B cell (primary cell): ENCODE results near the gene XIAP. TPM values are rescaled to one million over a fixed set of nuclear protein-coding genes. Genes with fewer than 3 reads are reported as not detected.
A peak's percentile ranks its signal among the peaks of the same experiment; 100 is the strongest.
"Not testable (repeated sequence)": the region's sequence is repeated elsewhere in the genome, so short reads cannot be mapped to it uniquely, and the experiment has no call there.

ENCODE experiments used
- ATAC-seq: fragments of 200-7000 bp; cut with Tn5 transposase; one replicate; pipeline ENCODE4 v1.10.0; 2021; ENCODE audit warnings: low read depth, mild to moderate bottlenecking, moderate number of reproducible peaks, moderate library complexity
- CTCF ChIA-PET: fragments of 350-600 bp; sonication (Branson Sonifier 250); formaldehyde crosslinking; loops from one replicate; lab custom pipeline; 2021; ENCODE audit warnings: antibody characterized with exemption, inconsistent platforms; lab: Charles Lee
- POLR2A ChIA-PET: fragments of 350-600 bp; sonication (Branson Sonifier 250); formaldehyde crosslinking; loops from one replicate; lab custom pipeline; 2021; ENCODE audit warnings: antibody characterized with exemption; lab: Charles Lee
- DNase-seq: peaks from one replicate; pipeline ENCODE4 v3.0.0; 2013
- H2AFZ ChIP-seq: 2 replicates; pipeline ENCODE4 v1.6.1; 2012; ENCODE audit warnings: mild to moderate bottlenecking, low read depth, low read length; ENCODE audit not compliant: insufficient read depth, poor library complexity, severe bottlenecking
- H3K27ac ChIP-seq, 2 donors: 1 replicate in 1 of 2; 2 replicates in 1 of 2; pipeline ENCODE4 v1.5.1; 2012 to 2013; ENCODE audit warnings: low read length in 2 of 2, mild to moderate bottlenecking in 2 of 2, moderate library complexity in 1 of 2
- H3K27me3 ChIP-seq, 4 experiments: fragments of 200-600 bp in 1 of 4; sonication (generic) in 1 of 4; replicated peaks in 1 of 4; 1 replicate in 2 of 4; 2 replicates in 2 of 4; pipeline versions ENCODE4 v1.6.1 to v1.7.0; 2013 to 2016; ENCODE audit warnings: low read length in 3 of 4, mild to moderate bottlenecking in 2 of 4, mixed read lengths in 1 of 4, moderate library complexity in 1 of 4; ENCODE audit not compliant: insufficient read depth in 4 of 4, control insufficient read depth in 3 of 4; ENCODE audit errors: control extremely low read depth in 1 of 4
- H3K36me3 ChIP-seq, 2 experiments: replicated peaks in 1 of 2; 1 replicate in 1 of 2; 2 replicates in 1 of 2; pipeline versions ENCODE4 v1.6.1 to v1.7.1; 2013; ENCODE audit warnings: low read length in 1 of 2; ENCODE audit not compliant: insufficient read depth in 2 of 2, control insufficient read depth in 1 of 2; ENCODE audit errors: control extremely low read depth in 1 of 2, extremely low read depth in 1 of 2
- H3K4me1 ChIP-seq, 2 donors: fragments of 200-600 bp in 1 of 2; sonication (generic) in 1 of 2; 1 replicate in 1 of 2; 2 replicates in 1 of 2; pipeline versions ENCODE4 v1.5.1 to v1.6.1; 2013 to 2017; ENCODE audit warnings: low read length in 2 of 2; ENCODE audit not compliant: control insufficient read depth in 2 of 2, insufficient read depth in 2 of 2
- H3K4me2 ChIP-seq: replicated peaks from 2 replicates; pipeline ENCODE3; 2012; ENCODE audit warnings: mild to moderate bottlenecking, low read depth, low read length; ENCODE audit not compliant: poor library complexity, severe bottlenecking
- H3K4me3 ChIP-seq, 5 experiments: fragments of 200-600 bp in 1 of 5; sonication (generic) in 1 of 5; 1 replicate in 3 of 5; 2 replicates in 2 of 5; pipeline versions ENCODE4 v1.5.1 to v1.7.0; 2011 to 2016; ENCODE audit warnings: low read length in 4 of 5, mild to moderate bottlenecking in 4 of 5, low read depth in 2 of 5, control low read depth in 1 of 5, moderate library complexity in 1 of 5; ENCODE audit not compliant: insufficient read depth in 1 of 5; ENCODE audit errors: control extremely low read depth in 1 of 5, extremely low read depth in 1 of 5
- H3K79me2 ChIP-seq: fragments of 200-600 bp; sonication (generic); one replicate; pipeline ENCODE4 v1.6.0; 2016; ENCODE audit warnings: low read length; ENCODE audit not compliant: control insufficient read depth, insufficient read depth
- H3K9ac ChIP-seq: fragments of 200-600 bp; sonication (generic); 2 replicates; pipeline ENCODE4 v1.6.1; 2017; ENCODE audit warnings: mild to moderate bottlenecking, low read length, moderate library complexity
- H3K9me3 ChIP-seq, 3 donors: one replicate each; pipeline versions ENCODE4 v1.6.1 to v1.7.1; 2013; ENCODE audit warnings: low read length in 2 of 3; ENCODE audit not compliant: control insufficient read depth in 2 of 3, insufficient read depth in 1 of 3; ENCODE audit errors: control extremely low read depth in 1 of 3
- H4K20me1 ChIP-seq: 2 replicates; pipeline ENCODE4 v1.6.0; 2012; ENCODE audit warnings: mild to moderate bottlenecking, low read length; ENCODE audit not compliant: insufficient read depth, control insufficient read depth, poor library complexity, severe bottlenecking
- H3K27ac Mint-ChIP-seq: one replicate; pipeline ENCODE4 v1.8.0; 2021; ENCODE audit warnings: mixed read lengths
- H3K27me3 Mint-ChIP-seq: one replicate; pipeline ENCODE4 v1.8.0; 2021; ENCODE audit warnings: mixed read lengths
- H3K4me1 Mint-ChIP-seq: one replicate; pipeline ENCODE4 v1.8.0; 2021; ENCODE audit warnings: mixed read lengths
- H3K4me3 Mint-ChIP-seq: one replicate; pipeline ENCODE4 v1.8.0; 2021; ENCODE audit warnings: mixed read lengths
- H3K9me3 Mint-ChIP-seq: one replicate; pipeline ENCODE4 v1.8.0; 2022; ENCODE audit warnings: mixed read lengths; ENCODE audit not compliant: insufficient read depth
- CTCF ChIP-seq: fragments of 200-600 bp; IDR thresholded peaks from one replicate; pipeline ENCODE4 v1.8.0; 2022; ENCODE audit warnings: antibody characterized with exemption, mild to moderate bottlenecking
- EZH2 ChIP-seq: IDR thresholded peaks from 2 replicates; pipeline ENCODE4 v1.6.1; 2012; ENCODE audit warnings: borderline replicate concordance, low read depth, mild to moderate bottlenecking, moderate library complexity, low read length; ENCODE audit not compliant: insufficient read depth, poor library complexity, severe bottlenecking
- WGBS: methylation state at CpG from one replicate; pipeline ENCODE4 v1.1.5; 2013; ENCODE audit warnings: missing lambda C conversion rate; ENCODE audit not compliant: insufficient coverage; 5-methylcytosine and 5-hydroxymethylcytosine counted together
- intact Hi-C: fragments of 100-400 bp; cut with micrococcal nuclease; formaldehyde crosslinking; loops from one replicate; pipeline ENCODE4 v1.10.0; 2022
- polyA plus RNA-seq: library from polyadenylated mRNA; depleted of rRNA; stranded (reverse); fragments of >200 nt; gene quantifications from 2 replicates; pipeline ENCODE4 v1.2.3, GENCODE V29; 2012
- total RNA-seq, 2 donors: library from RNA; stranded (reverse); fragments of 120-200 nt in 1 of 2; gene quantifications; 1 replicate in 1 of 2; 2 replicates in 1 of 2; pipeline versions ENCODE4 v1.2.3 to v1.2.4, GENCODE V29; 2013 to 2022

XIAP gene
- total and polyA plus RNA-seq, 2 donors (not counting 1 experiment from before 2014, with no cell fraction given): 9.2 to 36.2 TPM

GRCh38 chrX:123884809-123885408, 25.1 kb downstream of the XIAP start:
- ChIA-PET CTCF (interaction anchor here (3.2 kb wide), 1 partner anchor 52 kb away, joined by 18 read pairs; no protein-coding TSS in a partner anchor), POLR2A (no interaction called here)
- H3K4me3 ChIP-seq: no peak overlapping the region
- H3K27ac ChIP-seq: no peak overlapping the region
- no peak overlapping the region for H2AFZ ChIP-seq
- peaks cover 0 to 11% of the 10 kb centered on the region in 2 experiments for H3K36me3 ChIP-seq
- Mint-ChIP-seq H3K27ac (no peak overlapping the region), H3K27me3 (no peaks in the 10 kb centered on the region), H3K4me1 (peaks cover 11% of the 10 kb centered on the region), H3K9me3 (no peaks in the 10 kb centered on the region), H3K4me3 (no peak overlapping the region)
- H3K79me2 ChIP-seq: peaks cover 17% of the 10 kb centered on the region
- no peaks in the 10 kb centered on the region for H3K4me1 ChIP-seq
- intact Hi-C loops: loop anchor here (1.0 kb wide), 1 partner anchor 52 kb away; no protein-coding TSS in a partner anchor
- TF ChIP-seq EZH2 (no peak), CTCF (peak; percentile 67)
- H3K9ac ChIP-seq: no peak overlapping the region
- DNase-seq (peak; percentile 65), ATAC-seq (peak; percentile 58)
- H3K9me3 ChIP-seq: no peaks in the 10 kb centered on the region
- no peaks in the 10 kb centered on the region for H3K27me3 ChIP-seq
- no peaks in the 10 kb centered on the region for H4K20me1 ChIP-seq
- no peak overlapping the region for H3K4me2 ChIP-seq

- Histone ChIP-seq H3K27me3 (no peaks in the 10 kb centered on the region), H3K4me3 (no peak overlapping the region), H4K20me1 (no peaks in the 10 kb centered on the region), H3K79me2 (no peaks in the 10 kb centered on the region), H3K4me1 (peaks cover 5 to 6% of the 10 kb centered on the region in 2 donors), H3K9ac (no peak overlapping the region), H3K4me2 (no peak overlapping the region), H2AFZ (no peak overlapping the region), H3K36me3 (peaks cover 4 to 17% of the 10 kb centered on the region in 2 experiments), H3K9me3 (no peaks in the 10 kb centered on the region), H3K27ac (no peak overlapping the region)
- ChIA-PET POLR2A (interaction anchor here (0.5 kb wide), 1 partner anchor 188 kb away, joined by 3 read pairs; no protein-coding TSS in a partner anchor), CTCF (no interaction called here)
- H3K4me1 Mint-ChIP-seq: peaks cover 7% of the 10 kb centered on the region
- H3K4me3 Mint-ChIP-seq: no peak overlapping the region
- no peak for ATAC-seq
- no peaks in the 10 kb centered on the region for H3K27me3 Mint-ChIP-seq
- no CpG with 5 or more reads among the region's 3 CpGs for WGBS
- no peak overlapping the region for H3K27ac Mint-ChIP-seq
- H3K9me3 Mint-ChIP-seq: no peaks in the 10 kb centered on the region
- intact Hi-C loops: no loop called here
- TF ChIP-seq EZH2: no peak
- no peak for TF ChIP-seq CTCF
- DNase-seq: no peak
Measured at GRCh38 chrX:123899701-123900100, 39.8 kb downstream of the XIAP start.

GRCh38 chrX:123903261-123903660, 43.4 kb downstream of the XIAP start:
- no CpG with 5 or more reads among the region's 7 CpGs for WGBS
- intact Hi-C loops, H3K9me3 Mint-ChIP-seq, H3K4me3 ChIP-seq, CTCF ChIA-PET, H3K27ac Mint-ChIP-seq, H3K79me2 ChIP-seq, H2AFZ ChIP-seq, H3K9me3 ChIP-seq, H3K27me3 Mint-ChIP-seq, H3K27ac ChIP-seq, H3K9ac ChIP-seq, H3K27me3 ChIP-seq, H3K4me3 Mint-ChIP-seq, H4K20me1 ChIP-seq, H3K4me2 ChIP-seq, DNase-seq, POLR2A ChIA-PET, ATAC-seq: not testable (repeated sequence)
- peaks cover 26% of the 10 kb centered on the region for H3K4me1 Mint-ChIP-seq
- Histone ChIP-seq H3K36me3 (peaks cover 4 to 18% of the 10 kb centered on the region in 2 experiments), H3K4me1 (peaks cover 24 to 27% of the 10 kb centered on the region in 2 donors)
